Measurements from ENCODE around the gene MCM9. TPM values are rescaled to one million over a fixed set of nuclear protein-coding genes. Genes with fewer than 3 reads are reported as not detected.

MCM9 gene
- total and polyA plus RNA-seq, 8 donors, result 5.0 to 14.4 (median 7.7) TPM

DNA sequence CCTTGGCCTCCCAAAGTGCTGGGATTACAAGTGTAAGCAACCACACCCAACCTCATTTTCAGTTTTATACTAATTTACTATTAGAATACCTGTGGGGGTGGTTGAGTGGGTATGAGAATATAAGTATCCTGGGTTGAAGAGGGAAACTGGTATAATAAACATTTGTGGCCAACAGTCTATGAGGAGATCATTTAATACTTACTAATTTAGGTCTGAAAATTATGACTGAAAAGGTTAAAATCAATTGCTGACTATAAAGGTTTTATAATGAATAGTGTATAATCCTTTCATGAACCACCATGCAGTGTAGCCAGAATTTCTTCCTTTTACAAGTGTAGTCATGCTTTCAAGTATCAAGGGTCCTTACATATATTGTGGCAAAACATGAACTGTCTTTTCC is 29.9 kb downstream of the MCM9 start:
- FAIRE-seq (no peak), ATAC-seq (no peak), DNase-seq (no peak)
- Histone ChIP-seq H3K36me3 (peaks cover 0 to 28% (median 4%) of the 10 kb centered on the region in 3 donors), H3K27ac (no peak overlapping the region), H3K27me3 (no peaks in the 10 kb centered on the region), H3K4me1 (peaks cover 4 to 5% (median 5%) of the 10 kb centered on the region in 3 donors), H3K9me3 (no peaks in the 10 kb centered on the region), H3K4me3 (no peak overlapping the region)
- intact Hi-C loops (cut with DNase I), result no loop called here
- TF ChIP-seq, protein P1, sequence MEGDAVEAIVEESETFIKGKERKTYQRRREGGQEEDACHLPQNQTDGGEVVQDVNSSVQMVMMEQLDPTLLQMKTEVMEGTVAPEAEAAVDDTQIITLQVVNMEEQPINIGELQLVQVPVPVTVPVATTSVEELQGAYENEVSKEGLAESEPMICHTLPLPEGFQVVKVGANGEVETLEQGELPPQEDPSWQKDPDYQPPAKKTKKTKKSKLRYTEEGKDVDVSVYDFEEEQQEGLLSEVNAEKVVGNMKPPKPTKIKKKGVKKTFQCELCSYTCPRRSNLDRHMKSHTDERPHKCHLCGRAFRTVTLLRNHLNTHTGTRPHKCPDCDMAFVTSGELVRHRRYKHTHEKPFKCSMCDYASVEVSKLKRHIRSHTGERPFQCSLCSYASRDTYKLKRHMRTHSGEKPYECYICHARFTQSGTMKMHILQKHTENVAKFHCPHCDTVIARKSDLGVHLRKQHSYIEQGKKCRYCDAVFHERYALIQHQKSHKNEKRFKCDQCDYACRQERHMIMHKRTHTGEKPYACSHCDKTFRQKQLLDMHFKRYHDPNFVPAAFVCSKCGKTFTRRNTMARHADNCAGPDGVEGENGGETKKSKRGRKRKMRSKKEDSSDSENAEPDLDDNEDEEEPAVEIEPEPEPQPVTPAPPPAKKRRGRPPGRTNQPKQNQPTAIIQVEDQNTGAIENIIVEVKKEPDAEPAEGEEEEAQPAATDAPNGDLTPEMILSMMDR (IDR thresholded peaks at IDR 0.05), result no peak

GRCh38 chr6:118903691-118904090 is 31.3 kb downstream of the MCM9 start:
- WGBS, 2 donors, result 88% methylated on average over 6 of the region's 6 CpGs
- TF ChIP-seq, protein P1 (IDR thresholded peaks at IDR 0.05), result no peak
- intact Hi-C loops (cut with DNase I), result no loop called here
- H3K4me3 ChIP-seq, result no peak overlapping the region
- H3K9me3 ChIP-seq, result no peaks in the 10 kb centered on the region
- H3K27ac ChIP-seq, result no peak overlapping the region
- DNase-seq, result no peak
- no peaks in the 10 kb centered on the region for H3K27me3 ChIP-seq
- no peak for FAIRE-seq
- no peak for ATAC-seq
- H3K36me3 ChIP-seq, result peaks cover 0 to 17% (median 4%) of the 10 kb centered on the region in 3 donors
- H3K4me1 ChIP-seq, result peaks cover 4 to 5% (median 5%) of the 10 kb centered on the region in 3 donors

GRCh38 chr6:118903138-118903537 is 31.8 kb downstream of the MCM9 start:
- peaks cover 0 to 13% (median 4%) of the 10 kb centered on the region in 3 donors for H3K36me3 ChIP-seq
- no peak for FAIRE-seq
- 60 to 68% methylated on average over 2 of the region's 2 CpGs for WGBS, 2 donors

GRCh38 chr6:118902726-118903125 is 32.2 kb downstream of the MCM9 start:
- FAIRE-seq (no peak), ATAC-seq (no peak), DNase-seq (no peak)
- H3K27ac ChIP-seq, result no peak overlapping the region
- peaks cover 4 to 5% (median 5%) of the 10 kb centered on the region in 3 donors for H3K4me1 ChIP-seq
- H3K9me3 ChIP-seq, result no peaks in the 10 kb centered on the region
- intact Hi-C loops (cut with DNase I), result no loop called here
- peaks cover 0 to 10% (median 4%) of the 10 kb centered on the region in 3 donors for H3K36me3 ChIP-seq
- H3K27me3 ChIP-seq, result no peaks in the 10 kb centered on the region
- TF ChIP-seq, protein P1 (IDR thresholded peaks at IDR 0.05), result no peak
- H3K4me3 ChIP-seq, result no peak overlapping the region

More at GRCh38 chr6:118903138-118903537, 31.8 kb downstream of the MCM9 start:
- H3K9me3 ChIP-seq, result no peaks in the 10 kb centered on the region
- no peak overlapping the region for H3K27ac ChIP-seq
- TF ChIP-seq, protein P1 (IDR thresholded peaks at IDR 0.05), result no peak
- H3K27me3 ChIP-seq, result no peaks in the 10 kb centered on the region
- peaks cover 4 to 5% (median 5%) of the 10 kb centered on the region in 3 donors for H3K4me1 ChIP-seq
- intact Hi-C loops (cut with DNase I), result no loop called here
- ATAC-seq, result no peak
- DNase-seq, result no peak
- no peak overlapping the region for H3K4me3 ChIP-seq

DNA sequence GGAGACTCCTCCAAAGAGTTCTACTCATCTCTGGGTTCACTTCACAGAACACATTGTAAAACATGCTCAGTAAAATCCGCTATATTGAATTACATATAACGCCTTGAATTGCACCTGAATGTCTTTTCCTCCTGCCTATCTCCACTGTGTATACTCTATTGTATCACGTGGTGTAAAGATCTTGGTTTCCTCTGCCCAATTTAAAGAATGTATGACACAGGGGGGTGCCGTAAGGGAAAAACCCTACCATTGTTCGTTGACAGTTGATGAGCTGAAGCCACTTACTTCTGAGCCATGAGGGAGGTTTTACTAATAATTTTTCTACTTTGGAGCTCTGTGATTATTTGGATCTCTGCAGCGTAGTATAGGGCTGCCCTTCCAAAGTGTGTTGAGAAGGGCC is 35.0 kb downstream of the MCM9 start:
- Histone ChIP-seq H3K27me3 (no peaks in the 10 kb centered on the region), H3K9me3 (no peaks in the 10 kb centered on the region), H3K27ac (no peak overlapping the region), H3K36me3 (peaks cover 0 to 2% (median 0%) of the 10 kb centered on the region in 3 donors), H3K4me3 (no peak overlapping the region), H3K4me1 (peaks cover 7 to 16% (median 12%) of the 10 kb centered on the region in 3 donors)
- DNase-seq (no peak), FAIRE-seq (no peak), ATAC-seq (no peak)
- 79 to 84% methylated on average over 6 of the region's 6 CpGs for WGBS, 2 donors
- TF ChIP-seq, protein P1 (IDR thresholded peaks at IDR 0.05), result no peak
- intact Hi-C loops (cut with DNase I), result no loop called here

Measured in pancreas (tissue), 10 donors.